HCT116 (cell line): ENCODE data around the gene ARSG. TPM values are rescaled to one million over a fixed set of nuclear protein-coding genes. Genes with fewer than 3 reads are reported as not detected.

Experiments used
- ATAC-seq: fragments of 200-7000 bp; cut with Tn5 transposase; 2 replicates; pipeline ENCODE4 v1.9.1; 2020; ENCODE audit warnings: mild to moderate bottlenecking, moderate library complexity
- BruUV-seq: library from RNA; stranded (reverse); fragments of 400-500 nt; replicated peaks from 2 replicates; lab custom pipeline; 2021; lab: Mats Ljungman, UMichigan
- CTCF ChIA-PET: fragments of 300-600 bp; sonication (Branson Sonifier 250); formaldehyde crosslinking; loops from one replicate; lab custom pipeline; 2021; ENCODE audit warnings: antibody characterized with exemption; lab: Charles Lee
- POLR2A ChIA-PET: fragments of 300-600, 350-600 bp; sonication (Branson Sonifier 250); formaldehyde crosslinking; loops from one replicate; lab custom pipeline; 2021; ENCODE audit warnings: antibody characterized with exemption; lab: Charles Lee
- RAD21 ChIA-PET, 2 experiments: fragments of 300-600 bp; sonication (Branson Sonifier 250); formaldehyde crosslinking; loops; one replicate each; lab custom pipeline; 2023; ENCODE audit warnings: low total read pairs in 2 of 2; ENCODE audit not compliant: uncharacterized antibody in 2 of 2, unreplicated experiment in 2 of 2, low non-redundant PET in 1 of 2; lab: Charles Lee
- DNase-seq: peaks from one replicate; pipeline ENCODE4 v3.0.0-alpha.2; 2010; ENCODE audit warnings: low read depth, low spot score
- H2AFZ ChIP-seq: fragments of 200-600 bp; shearing (Covaris generic), sonication (generic); 2 replicates; pipeline ENCODE4 v1.6.1; 2017; ENCODE audit warnings: low read depth, mixed run types, mixed read lengths, antibody characterized with exemption, low read length; ENCODE audit not compliant: poor library complexity, severe bottlenecking
- H3K27ac ChIP-seq: 2 replicates; pipeline ENCODE4 v1.5.1; 2012; ENCODE audit warnings: low read depth, low read length
- H3K27me3 ChIP-seq: fragments of 200-600 bp; sonication (generic); 2 replicates; pipeline ENCODE4 v1.6.1; 2016; ENCODE audit warnings: mixed run types, low read length, mixed read lengths; ENCODE audit not compliant: insufficient read depth
- H3K36me3 ChIP-seq, 2 experiments: fragments of 200-500 bp in 1 of 2; fragments of 200-600 bp in 1 of 2; sonication (Bioruptor generic) in 1 of 2; sonication (generic) in 1 of 2; 2 replicates each; pipeline versions ENCODE4 v1.5.1 to v1.6.1; 2014 to 2016; ENCODE audit warnings: low read length in 2 of 2, inconsistent platforms in 1 of 2, mixed read lengths in 1 of 2, mixed run types in 1 of 2; ENCODE audit not compliant: insufficient read depth in 2 of 2, control insufficient read depth in 1 of 2
- H3K4me1 ChIP-seq, 2 experiments: fragments of 200-600 bp in 1 of 2; sonication (generic) in 1 of 2; 2 replicates each; pipeline versions ENCODE4 v1.5.1 to v1.6.1; 2012 to 2017; ENCODE audit warnings: low read length in 2 of 2, inconsistent platforms in 1 of 2, mild to moderate bottlenecking in 1 of 2, mixed read lengths in 1 of 2, mixed run types in 1 of 2, moderate library complexity in 1 of 2; ENCODE audit not compliant: insufficient read depth in 2 of 2, control insufficient read depth in 1 of 2
- H3K4me2 ChIP-seq: fragments of 200-600 bp; sonication (generic); 2 replicates; pipeline ENCODE4 v1.6.1; 2017; ENCODE audit warnings: mixed run types, low read length, mixed read lengths
- H3K4me3 ChIP-seq, 2 experiments: fragments of 200-600 bp in 1 of 2; sonication (generic) in 1 of 2; replicated peaks in 1 of 2; 2 replicates each; pipeline ENCODE4 v1.5.1; 2011 to 2016; ENCODE audit warnings: low read length in 2 of 2, control low read depth in 1 of 2, low read depth in 1 of 2, mild to moderate bottlenecking in 1 of 2, mixed read lengths in 1 of 2, mixed run types in 1 of 2
- H3K79me2 ChIP-seq: fragments of 200-600 bp; sonication (generic); 2 replicates; pipeline ENCODE4 v1.6.1; 2017; ENCODE audit warnings: mild to moderate bottlenecking, mixed run types, low read length, moderate library complexity, mixed read lengths; ENCODE audit not compliant: insufficient read depth
- H3K9ac ChIP-seq: fragments of 200-600 bp; sonication (generic); 2 replicates; pipeline ENCODE4 v1.6.1; 2016; ENCODE audit warnings: low read length, mixed read lengths
- H3K9me2 ChIP-seq: fragments of 200-600 bp; sonication (generic), shearing (Covaris generic); 2 replicates; pipeline ENCODE4 v1.6.1; 2017; ENCODE audit warnings: mixed run types, mild to moderate bottlenecking, moderate library complexity; ENCODE audit not compliant: insufficient read depth
- H3K9me3 ChIP-seq, 2 experiments: fragments of 200-500 bp in 1 of 2; fragments of 200-600 bp in 1 of 2; sonication (Bioruptor generic) in 1 of 2; sonication (generic) in 1 of 2; 2 replicates each; pipeline ENCODE4 v1.6.1; 2014 to 2017; ENCODE audit warnings: low read length in 2 of 2, mixed read lengths in 2 of 2, inconsistent platforms in 1 of 2, low read depth in 1 of 2, mild to moderate bottlenecking in 1 of 2, mixed run types in 1 of 2, moderate library complexity in 1 of 2; ENCODE audit not compliant: control insufficient read depth in 1 of 2, insufficient read depth in 1 of 2
- H4K20me1 ChIP-seq: fragments of 200-600 bp; sonication (generic), shearing (Covaris generic); 2 replicates; pipeline ENCODE4 v1.6.1; 2017; ENCODE audit warnings: mixed run types, mild to moderate bottlenecking, moderate library complexity; ENCODE audit not compliant: insufficient read depth
- CBX3 ChIP-seq: IDR thresholded peaks from 2 replicates; pipeline ENCODE4 v1.6.1; 2012; ENCODE audit warnings: low read depth
- CEBPB ChIP-seq: IDR thresholded peaks from 2 replicates; pipeline ENCODE4 v1.6.1; 2012; ENCODE audit warnings: low read depth
- EGR1 ChIP-seq: IDR thresholded peaks from 2 replicates; pipeline ENCODE4 v1.6.1; 2012; ENCODE audit warnings: low read depth
- ELF1 ChIP-seq: IDR thresholded peaks from 2 replicates; pipeline ENCODE4 v1.6.1; 2012; ENCODE audit warnings: low read depth, borderline replicate concordance
- EZH2phosphoT487 ChIP-seq: fragments of 200-600 bp; IDR thresholded peaks from 2 replicates; pipeline ENCODE4 v1.6.1; 2018; ENCODE audit warnings: antibody characterized with exemption, borderline replicate concordance
- JUND ChIP-seq: IDR thresholded peaks from 2 replicates; pipeline ENCODE4 v1.6.1; 2012
- POLR2A ChIP-seq: IDR thresholded peaks from 2 replicates; pipeline ENCODE4 v1.7.0; 2011; ENCODE audit warnings: borderline replicate concordance; ENCODE audit not compliant: insufficient read depth, insufficient read length; ENCODE audit errors: extremely low read depth
- POLR2AphosphoS5 ChIP-seq: IDR thresholded peaks from 2 replicates; pipeline ENCODE4 v1.6.1; 2011; ENCODE audit warnings: mild to moderate bottlenecking, low read depth, low read length, moderate library complexity
- RAD21 ChIP-seq: IDR thresholded peaks from 2 replicates; pipeline ENCODE4 v1.6.1; 2012; ENCODE audit warnings: low read depth, mild to moderate bottlenecking
- SIN3A ChIP-seq: IDR thresholded peaks from 2 replicates; pipeline ENCODE4 v1.6.1; 2012; ENCODE audit warnings: low read depth
- SP1 ChIP-seq: IDR thresholded peaks from 2 replicates; pipeline ENCODE4 v1.6.1; 2012; ENCODE audit warnings: low read depth
- SRF ChIP-seq: IDR thresholded peaks from 2 replicates; pipeline ENCODE4 v1.6.1; 2012; ENCODE audit warnings: low read depth
- TCF7L2 ChIP-seq: IDR thresholded peaks from 2 replicates; pipeline ENCODE4 v1.7.0; 2011; ENCODE audit warnings: borderline replicate concordance, inconsistent platforms; ENCODE audit not compliant: insufficient read depth, insufficient read length; ENCODE audit errors: extremely low read depth
- YY1 ChIP-seq: IDR thresholded peaks from 2 replicates; pipeline ENCODE4 v1.6.1; 2011; ENCODE audit warnings: low read length, low read depth, moderate library complexity, mild to moderate bottlenecking; ENCODE audit not compliant: insufficient replicate concordance; ENCODE audit errors: extremely low read depth
- ZNF274 ChIP-seq: fragments of 200-500 bp; sonication (Bioruptor generic); IDR thresholded peaks from 2 replicates; pipeline ENCODE4 v1.6.1; 2014; ENCODE audit warnings: mild to moderate bottlenecking, low read depth, low read length, inconsistent platforms
- intact Hi-C: fragments of 100-400 bp; cut with micrococcal nuclease; formaldehyde crosslinking; loops from 2 replicates; pipeline ENCODE4 v1.10.0; 2022
- total RNA-seq: library from RNA; stranded (reverse); gene quantifications from one replicate; pipeline ENCODE4 v1.2.1, GENCODE V29; 2021; ENCODE audit not compliant: unreplicated experiment
- TF ChIP-seq, protein P1 (sequence below): IDR thresholded peaks from 2 replicates; pipeline ENCODE4 v1.6.1; 2012
- TF ChIP-seq, protein P2 (sequence below): IDR thresholded peaks from 2 replicates; pipeline ENCODE4 v1.6.1; 2012
- TF ChIP-seq, protein P3 (sequence below): IDR thresholded peaks from 2 replicates; pipeline ENCODE4 v1.6.1; 2012; ENCODE audit warnings: low read depth

ARSG gene
- total RNA-seq, 1 experiment from 2014 or later, result 17.1 TPM

DNA sequence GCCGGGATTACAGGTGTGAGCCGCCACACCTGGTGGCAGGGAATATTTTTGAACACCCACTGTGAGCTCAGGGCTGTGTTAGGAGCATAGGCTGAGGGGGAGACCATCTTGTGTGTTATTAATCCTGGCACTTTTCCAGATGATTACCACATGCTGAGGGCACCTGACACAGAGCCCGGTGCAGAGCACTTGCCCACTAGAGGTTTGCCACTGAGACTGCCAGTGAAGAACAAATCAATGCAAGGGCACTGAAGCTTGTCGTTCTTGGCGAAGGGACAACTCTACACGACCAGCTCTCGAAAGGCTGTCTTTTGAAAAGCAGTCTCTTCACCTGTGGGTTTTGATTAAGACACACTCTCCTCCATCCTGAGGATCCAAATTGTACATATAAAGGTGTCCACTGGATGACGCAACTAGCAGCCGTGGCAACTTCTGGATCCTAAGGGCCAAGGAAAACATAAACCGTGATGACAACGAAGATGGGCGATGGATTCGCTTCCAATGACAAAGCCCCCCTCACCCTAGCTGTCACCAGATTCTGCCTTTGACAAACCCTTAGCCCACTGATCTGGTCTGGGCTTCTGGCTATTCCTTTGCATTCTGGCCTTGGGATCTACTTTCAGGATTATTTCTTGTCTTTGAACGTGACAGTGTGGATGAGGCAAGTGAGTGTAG lies 137.3 kb downstream of the ARSG start:
- Histone ChIP-seq H3K27me3 (no peaks in the 10 kb centered on the region), H3K4me2 (no peak overlapping the region), H2AFZ (no peak overlapping the region), H3K36me3 (no peaks in the 10 kb centered on the region), H3K9me3 (no peaks in the 10 kb centered on the region), H3K9me2 (no peaks in the 10 kb centered on the region), H3K4me1 (peaks cover 3 to 11% of the 10 kb centered on the region in 2 experiments; a peak in 3 of 4 replicates), H3K9ac (no peak overlapping the region), H3K79me2 (no peaks in the 10 kb centered on the region), H4K20me1 (no peaks in the 10 kb centered on the region), H3K4me3 (no peak overlapping the region), H3K27ac (no peak overlapping the region)
- CTCF ChIA-PET, result interaction anchor here (1.8 to 2.5 kb wide), 2 partner anchors 8 to 29 kb away, joined by 5 to 10 read pairs; no protein-coding TSS in a partner anchor
- DNase-seq, result no peak
- no peak for ATAC-seq
- POLR2A ChIA-PET, result no interaction called here
- TF ChIP-seq SRF, result no peak
- TF ChIP-seq, protein P1, sequence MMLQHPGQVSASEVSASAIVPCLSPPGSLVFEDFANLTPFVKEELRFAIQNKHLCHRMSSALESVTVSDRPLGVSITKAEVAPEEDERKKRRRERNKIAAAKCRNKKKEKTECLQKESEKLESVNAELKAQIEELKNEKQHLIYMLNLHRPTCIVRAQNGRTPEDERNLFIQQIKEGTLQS, result no peak
- intact Hi-C loops, result no loop called here
- RAD21 ChIA-PET, result no interaction called here
- BruUV-seq, result no TSS peak

DNA sequence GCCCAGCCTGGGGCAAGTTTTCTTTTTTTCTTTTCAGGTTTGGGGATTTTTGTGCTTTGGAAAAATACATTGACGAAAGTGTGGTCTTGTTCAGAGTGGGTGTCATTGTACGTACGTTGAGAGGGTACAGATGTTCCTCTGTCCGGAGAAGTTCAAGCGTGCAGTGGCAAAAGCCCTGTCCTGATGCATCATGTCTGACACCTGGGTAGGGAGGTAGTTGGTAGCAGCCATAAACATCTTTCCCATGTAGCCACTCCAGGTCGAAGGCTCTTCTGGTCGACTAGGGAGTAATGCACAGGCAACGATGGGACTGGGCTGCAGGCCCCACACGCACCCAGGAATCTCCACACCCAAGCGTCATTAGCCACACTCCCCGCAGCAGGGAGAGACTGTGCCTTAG lies 138.6 kb downstream of the ARSG start:
- no peaks in the 10 kb centered on the region for H4K20me1 ChIP-seq
- peaks cover 9 to 10% of the 10 kb centered on the region in 2 experiments; a peak in 3 of 4 replicates for H3K4me1 ChIP-seq
- no peaks in the 10 kb centered on the region for H3K9me3 ChIP-seq
- CTCF ChIA-PET, result no interaction called here
- no peak overlapping the region for H3K27ac ChIP-seq
- H3K27me3 ChIP-seq, result no peaks in the 10 kb centered on the region
- RAD21 ChIA-PET, result no interaction called here
- no peak overlapping the region for H3K4me3 ChIP-seq
- H3K36me3 ChIP-seq, result no peaks in the 10 kb centered on the region
- H3K9ac ChIP-seq, result no peak overlapping the region
- POLR2A ChIA-PET, result no interaction called here
- no peaks in the 10 kb centered on the region for H3K79me2 ChIP-seq
- no peak for ATAC-seq
- no peak overlapping the region for H3K4me2 ChIP-seq
- no peak overlapping the region for H2AFZ ChIP-seq
- H3K9me2 ChIP-seq, result no peaks in the 10 kb centered on the region
- DNase-seq, result no peak
- no TSS peak for BruUV-seq
- intact Hi-C loops, result no loop called here
- TF ChIP-seq SIN3A, result no peak
- no peak for TF ChIP-seq POLR2AphosphoS5
- TF ChIP-seq ZNF274, result no peak
- no peak for TF ChIP-seq RAD21
- no peak for TF ChIP-seq TCF7L2
- TF ChIP-seq, protein P2, sequence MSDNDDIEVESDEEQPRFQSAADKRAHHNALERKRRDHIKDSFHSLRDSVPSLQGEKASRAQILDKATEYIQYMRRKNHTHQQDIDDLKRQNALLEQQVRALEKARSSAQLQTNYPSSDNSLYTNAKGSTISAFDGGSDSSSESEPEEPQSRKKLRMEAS, result no peak
- TF ChIP-seq CBX3, result no peak
- no peak for TF ChIP-seq ELF1
- no peak for TF ChIP-seq SP1
- no peak for TF ChIP-seq POLR2A
- TF ChIP-seq CEBPB, result no peak
- TF ChIP-seq, protein P3, sequence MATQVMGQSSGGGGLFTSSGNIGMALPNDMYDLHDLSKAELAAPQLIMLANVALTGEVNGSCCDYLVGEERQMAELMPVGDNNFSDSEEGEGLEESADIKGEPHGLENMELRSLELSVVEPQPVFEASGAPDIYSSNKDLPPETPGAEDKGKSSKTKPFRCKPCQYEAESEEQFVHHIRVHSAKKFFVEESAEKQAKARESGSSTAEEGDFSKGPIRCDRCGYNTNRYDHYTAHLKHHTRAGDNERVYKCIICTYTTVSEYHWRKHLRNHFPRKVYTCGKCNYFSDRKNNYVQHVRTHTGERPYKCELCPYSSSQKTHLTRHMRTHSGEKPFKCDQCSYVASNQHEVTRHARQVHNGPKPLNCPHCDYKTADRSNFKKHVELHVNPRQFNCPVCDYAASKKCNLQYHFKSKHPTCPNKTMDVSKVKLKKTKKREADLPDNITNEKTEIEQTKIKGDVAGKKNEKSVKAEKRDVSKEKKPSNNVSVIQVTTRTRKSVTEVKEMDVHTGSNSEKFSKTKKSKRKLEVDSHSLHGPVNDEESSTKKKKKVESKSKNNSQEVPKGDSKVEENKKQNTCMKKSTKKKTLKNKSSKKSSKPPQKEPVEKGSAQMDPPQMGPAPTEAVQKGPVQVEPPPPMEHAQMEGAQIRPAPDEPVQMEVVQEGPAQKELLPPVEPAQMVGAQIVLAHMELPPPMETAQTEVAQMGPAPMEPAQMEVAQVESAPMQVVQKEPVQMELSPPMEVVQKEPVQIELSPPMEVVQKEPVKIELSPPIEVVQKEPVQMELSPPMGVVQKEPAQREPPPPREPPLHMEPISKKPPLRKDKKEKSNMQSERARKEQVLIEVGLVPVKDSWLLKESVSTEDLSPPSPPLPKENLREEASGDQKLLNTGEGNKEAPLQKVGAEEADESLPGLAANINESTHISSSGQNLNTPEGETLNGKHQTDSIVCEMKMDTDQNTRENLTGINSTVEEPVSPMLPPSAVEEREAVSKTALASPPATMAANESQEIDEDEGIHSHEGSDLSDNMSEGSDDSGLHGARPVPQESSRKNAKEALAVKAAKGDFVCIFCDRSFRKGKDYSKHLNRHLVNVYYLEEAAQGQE, result no peak
- TF ChIP-seq, protein P1, result no peak
- TF ChIP-seq EGR1, result no peak
- TF ChIP-seq YY1, result no peak
- TF ChIP-seq EZH2phosphoT487, result no peak
- TF ChIP-seq JUND, result no peak
